Caki2 (cell line): ENCODE results near the gene ZNF888. TPM values are rescaled to one million over a fixed set of nuclear protein-coding genes. Genes with fewer than 3 reads are reported as not detected.
"Not testable (repeated sequence)": the region's sequence is repeated elsewhere in the genome, so short reads cannot be mapped to it uniquely, and the experiment has no call there.

ENCODE experiments used
- DNase-seq: peaks from one replicate; pipeline ENCODE4 v3.0.0-alpha.2; 2015; ENCODE audit warnings: low read depth
- in situ Hi-C: cut with HindIII; loops from 2 replicates; pipeline ENCODE4 v1.10.0; 2016; ENCODE audit warnings: low sequenced_read_pairs, low pct_unique_long_range_greater_than_20kb, mixed read lengths
- total RNA-seq: library from RNA; depleted of rRNA; stranded (reverse); fragments of >200 nt; shearing (Covaris generic); gene quantifications from 2 replicates; pipeline ENCODE4 v1.2.3, GENCODE V29; 2014; ENCODE audit warnings: low replicate concordance; rRNA removed

ZNF888 gene
- total RNA-seq, 1 experiment from 2014 or later: 4.3 TPM

DNA sequence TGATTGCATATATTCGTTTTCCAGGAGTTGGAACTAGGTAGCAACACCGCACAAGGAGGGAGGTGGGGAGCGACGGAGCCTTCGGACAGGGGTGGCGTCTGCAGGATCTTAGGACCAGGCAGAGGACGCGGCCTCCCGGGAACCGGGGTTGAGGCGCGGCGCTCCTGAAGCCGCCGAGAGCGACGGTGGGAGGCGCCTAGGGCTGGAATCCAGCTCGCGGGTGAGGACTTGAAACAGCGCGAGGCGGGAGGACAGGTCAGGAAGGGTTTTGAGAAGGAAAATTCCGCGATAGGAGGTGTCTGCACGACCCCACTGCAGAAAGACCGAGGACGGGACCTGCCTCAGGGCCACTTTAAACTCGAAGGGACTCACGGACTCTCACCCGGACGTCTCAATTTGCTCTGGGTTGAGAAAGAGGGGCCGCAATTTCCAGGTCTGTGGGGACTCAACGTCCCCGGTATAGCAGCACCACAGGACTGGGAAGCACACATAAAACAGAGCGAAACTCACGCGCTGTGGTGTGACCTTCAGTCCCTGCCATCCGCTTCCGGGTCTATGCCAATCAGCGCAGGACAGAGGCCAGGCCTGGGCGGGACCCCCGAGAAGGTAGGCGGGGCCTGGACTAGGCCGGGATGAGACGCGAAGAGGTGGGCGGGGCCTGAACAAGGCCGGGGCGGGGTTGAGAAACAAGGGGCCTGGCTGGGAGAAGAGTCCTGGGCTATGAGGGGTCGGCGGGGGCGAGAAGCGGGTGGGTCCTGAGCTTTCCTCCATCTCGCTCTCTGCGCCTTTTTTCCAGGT is 25.9 kb downstream of the ZNF888 start, which contains the start of gene ZNF320:
TSS of gene ZNF320 (minus strand) at position 498 of the 798 bp plus-strand sequence. CDS start 7,380 bp downstream, outside the sequence.
- in situ Hi-C loops: no loop called here

DNA sequence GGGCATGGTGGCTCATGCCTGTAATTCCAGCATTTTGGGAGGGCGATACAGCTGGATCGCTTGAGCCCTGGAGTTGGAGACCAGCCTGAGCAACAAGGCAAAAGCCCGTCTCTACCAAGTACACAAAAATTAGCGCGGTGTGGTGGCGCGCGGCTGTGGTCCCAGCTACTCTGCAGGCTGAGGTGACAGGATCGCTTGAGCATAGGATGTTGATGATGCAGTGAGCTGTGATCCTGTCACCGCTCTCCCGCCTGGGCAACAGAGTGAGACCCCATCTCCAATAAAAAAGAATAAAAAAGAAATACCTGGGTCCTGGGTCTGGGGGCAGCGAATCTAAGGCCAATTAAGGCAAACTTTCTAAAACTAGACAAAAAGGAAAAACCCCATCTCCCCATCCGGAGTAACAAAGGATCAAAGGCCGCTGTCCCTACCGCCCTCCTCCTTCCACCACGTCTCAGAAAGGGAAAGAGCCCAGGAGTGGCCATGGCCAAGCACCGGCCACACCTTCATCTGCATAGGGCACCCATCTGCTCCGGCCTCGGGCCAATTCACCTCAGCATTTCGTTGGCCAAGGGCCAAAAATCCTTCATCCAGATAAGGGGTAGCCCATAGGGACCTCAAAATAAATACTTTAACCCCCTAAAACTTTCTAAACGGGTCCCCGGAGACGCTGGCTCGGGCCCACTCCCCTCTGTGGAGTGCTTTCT is 26.6 kb downstream of the ZNF888 start:
- in situ Hi-C loops: no loop called here
- peak; percentile 67 for DNase-seq

More for the DNA sequence above, 25.9 kb downstream of the ZNF888 start, which contains the start of gene ZNF320:
- peak; percentile 90 for DNase-seq

GRCh38 chr19:52891336-52891735 is 31.9 kb downstream of the ZNF888 start:
- no peak for DNase-seq
- in situ Hi-C loops: no loop called here

DNA sequence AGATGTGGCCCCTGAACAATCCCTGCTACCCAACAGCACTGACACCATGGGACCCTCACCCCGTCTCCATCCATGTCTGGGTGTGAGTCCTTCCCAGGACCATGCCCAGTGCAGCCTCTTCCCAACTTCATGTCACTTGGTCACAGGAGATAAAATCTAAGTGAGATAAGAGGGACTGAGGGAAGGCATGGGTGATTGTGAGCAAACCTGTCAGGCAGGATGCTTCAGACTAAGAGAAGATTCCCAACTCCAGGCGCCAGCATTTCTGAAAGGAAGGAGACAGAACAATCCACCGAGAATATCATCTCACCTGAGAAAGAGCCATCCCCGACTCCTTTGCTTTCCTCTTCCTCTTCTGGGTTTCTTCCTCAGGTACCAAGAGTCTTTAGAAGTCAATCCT is 33.3 kb downstream of the ZNF888 start:
- in situ Hi-C loops: no loop called here
- DNase-seq: no peak

GRCh38 chr19:52889076-52889475 is 34.2 kb downstream of the ZNF888 start:
- no peak for DNase-seq
- in situ Hi-C loops: no loop called here

- in situ Hi-C loops: no loop called here
- DNase-seq: no peak
Observed at GRCh38 chr19:52880895-52881389, 42.3 kb downstream of the ZNF888 start.

GRCh38 chr19:52872996-52873395 is 50.2 kb downstream of the ZNF888 start:
- in situ Hi-C loops, DNase-seq: not testable (repeated sequence)

- in situ Hi-C loops: no loop called here
Observed at GRCh38 chr19:52871466-52871865, 51.8 kb downstream of the ZNF888 start.

GRCh38 chr19:52868031-52868430 is 55.2 kb downstream of the ZNF888 start:
- in situ Hi-C loops, DNase-seq: not testable (repeated sequence)

More at GRCh38 chr19:52871466-52871865, 51.8 kb downstream of the ZNF888 start:
- DNase-seq: no peak

- DNase-seq: peak; percentile 70
- in situ Hi-C loops: not testable (repeated sequence)
Observed at GRCh38 chr19:52857378-52858191, 65.6 kb downstream of the ZNF888 start, which contains the start of gene ZNF468. TSS of gene ZNF468 (minus strand) at chr19:52857619. CDS start at chr19:52854272, 3,347 bp downstream.

DNA sequence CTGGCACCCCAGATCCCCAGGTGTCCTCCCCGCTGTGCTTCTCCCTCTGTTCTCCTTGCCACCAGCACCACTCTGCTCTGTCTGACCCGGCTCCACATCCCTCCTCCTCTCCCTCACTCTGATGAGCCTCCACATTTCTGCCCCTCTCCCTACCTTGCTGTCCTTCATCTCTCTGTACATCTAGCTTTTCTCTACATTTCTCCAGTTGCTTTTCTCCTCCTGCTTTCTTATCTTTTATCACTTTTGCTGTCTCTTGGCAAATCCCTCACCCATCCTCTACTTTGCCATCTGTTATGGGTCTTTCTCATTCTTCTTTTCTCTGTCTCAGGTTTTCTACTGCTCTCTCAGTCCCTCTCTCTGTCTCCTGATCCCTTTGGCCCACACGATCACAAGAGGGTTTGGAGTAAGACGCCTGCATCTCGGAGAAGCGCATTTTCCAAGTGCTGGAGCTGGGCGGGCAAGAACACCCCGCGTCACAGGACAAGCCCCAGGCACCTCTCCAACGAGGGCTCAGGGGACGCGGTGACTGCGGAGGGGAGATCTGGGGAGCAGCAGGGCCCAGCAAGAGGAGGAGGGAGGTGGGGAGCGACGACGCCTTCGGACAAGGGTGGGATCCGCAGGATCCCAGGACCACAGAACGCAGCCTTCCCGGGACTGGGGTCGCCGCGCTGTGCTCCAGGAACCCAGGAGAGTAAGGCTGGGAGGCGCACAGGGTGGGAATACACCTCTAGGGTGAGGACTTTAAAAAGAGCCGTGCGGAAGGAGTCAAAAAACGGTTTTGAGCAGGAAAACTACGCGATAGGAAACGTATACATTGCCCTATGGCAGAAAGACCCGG is 66.5 kb downstream of the ZNF888 start:
- in situ Hi-C loops, DNase-seq: not testable (repeated sequence)

Other genes with a start within 250 kb of the ZNF888 start
- 8.6 and 29.9 TPM in 2 replicates for gene ZNF611, start 188.4 kb downstream of the ZNF888 start, total RNA-seq
- 3.3 and 4.5 TPM in 2 replicates for gene ZNF600, start 136.6 kb downstream of the ZNF888 start, total RNA-seq
- gene ZNF28, start 101.8 kb downstream of the ZNF888 start, total RNA-seq: 15.8 and 20.7 TPM in 2 replicates
- 30.9 and 36.6 TPM in 2 replicates for gene ZNF468, start 65.8 kb downstream of the ZNF888 start, total RNA-seq
- 4.3 and 11.8 TPM in 2 replicates for gene ZNF320, start 25.8 kb downstream of the ZNF888 start, total RNA-seq
- gene ZNF816, start 39.5 kb upstream of the ZNF888 start, total RNA-seq: 10.0 and 15.9 TPM in 2 replicates
- not detected in 2 replicates for gene ERVV-1, start 90.5 kb upstream of the ZNF888 start, total RNA-seq
- not detected in 2 replicates for gene ERVV-2, start 121.3 kb upstream of the ZNF888 start, total RNA-seq
- 12.3 and 22.3 TPM in 2 replicates for gene ZNF160, start 180.0 kb upstream of the ZNF888 start, total RNA-seq
- gene ZNF415, start 209.5 kb upstream of the ZNF888 start, total RNA-seq: not detected in 2 replicates
- 0.54 and 5.2 TPM in 2 replicates for gene ZNF347, start 235.6 kb upstream of the ZNF888 start, total RNA-seq